NCI-H2171 (cell line): Measurements from ENCODE around the gene NHS.
A peak's percentile ranks its signal among the peaks of the same experiment; 100 is the strongest.

ENCODE experiments used
- DNase-seq: peaks from one replicate; lab custom pipeline; 2025; lab: John Stamatoyannopoulos, UW

The NHS gene

GRCh38 chrX:17590892-17591740 lies 216.1 kb downstream of the NHS start:
- DNase-seq = peak; percentile 20

- no peak for DNase-seq
These were observed 216.7 kb downstream of the NHS start for GRCh38 chrX:17591741-17592110.

- DNase-seq = no peak
These were observed 217.1 kb downstream of the NHS start for GRCh38 chrX:17592117-17592516.

GRCh38 chrX:17594693-17595092 lies 219.7 kb downstream of the NHS start:
- no peak for DNase-seq

- no peak for DNase-seq
These were observed 220.5 kb downstream of the NHS start for GRCh38 chrX:17595456-17596035.

- DNase-seq = no peak
These were observed 221.1 kb downstream of the NHS start for GRCh38 chrX:17596061-17596460.

GRCh38 chrX:17596546-17597205 lies 221.7 kb downstream of the NHS start:
- no peak for DNase-seq

GRCh38 chrX:17597327-17597726 lies 222.3 kb downstream of the NHS start:
- DNase-seq = no peak

GRCh38 chrX:17597836-17598439 lies 222.9 kb downstream of the NHS start:
- no peak for DNase-seq

- no peak for DNase-seq
These were observed 226.6 kb downstream of the NHS start for GRCh38 chrX:17601441-17602200.

GRCh38 chrX:17602245-17602644 lies 227.2 kb downstream of the NHS start:
- DNase-seq = no peak

- DNase-seq = no peak
These were observed 228.2 kb downstream of the NHS start for GRCh38 chrX:17603196-17603595.

GRCh38 chrX:17605676-17606075 lies 230.7 kb downstream of the NHS start:
- no peak for DNase-seq

GRCh38 chrX:17606231-17606630 lies 231.2 kb downstream of the NHS start:
- no peak for DNase-seq

- no peak for DNase-seq
These were observed 233.9 kb downstream of the NHS start for GRCh38 chrX:17608888-17609287.

GRCh38 chrX:17610788-17611187 lies 235.8 kb downstream of the NHS start:
- no peak for DNase-seq

GRCh38 chrX:17613979-17614588 lies 239.1 kb downstream of the NHS start:
- DNase-seq = no peak

GRCh38 chrX:17616936-17617335 lies 241.9 kb downstream of the NHS start:
- no peak for DNase-seq

- DNase-seq = no peak
These were observed 242.8 kb downstream of the NHS start for GRCh38 chrX:17617806-17618205.

- no peak for DNase-seq
These were observed 246.7 kb downstream of the NHS start for GRCh38 chrX:17621566-17622270.

GRCh38 chrX:17622331-17622730 lies 247.3 kb downstream of the NHS start:
- DNase-seq = no peak
